Measurements from ENCODE around the gene CGB2. TPM values are rescaled to one million over a fixed set of nuclear protein-coding genes. Genes with fewer than 3 reads are reported as not detected.

Gene CGB2
- total and polyA plus RNA-seq, 2 of the 4 experiments (the other 2 are of a cell fraction): not detected

GRCh38 chr19:48985711-48986110, 46.0 kb upstream of the CGB2 start:
- DNase-seq (no peak), ATAC-seq (ENCODE audit: low read depth) (no peak)
- H3K4ac ChIP-seq (ENCODE audit: low read depth, low read length): no peak overlapping the region
- no peak overlapping the region for H3K56ac ChIP-seq (ENCODE audit: extremely low read depth, insufficient read depth, low read length)
- H3K9me1 ChIP-seq (ENCODE audit: insufficient read depth, low read length): peaks cover 13% of the 10 kb centered on the region
- no peak overlapping the region for H2BK120ac ChIP-seq (ENCODE audit: low read depth, low read length)
- H3K36me3 ChIP-seq (ENCODE audit: control insufficient read depth, insufficient read depth, low read length): peaks cover 62% of the 10 kb centered on the region
- no peak overlapping the region for H2BK5ac ChIP-seq (ENCODE audit: low read depth, low read length, poor library complexity, severe bottlenecking)
- in situ Hi-C loops (cut with MboI; ENCODE audit: low sequenced_read_pairs): no loop called here
- ChIA-PET POLR2A (ENCODE audit: unreplicated experiment) (interaction anchor here (0.6 kb wide), 1 partner anchor 19 kb away, joined by 4 read pairs; no protein-coding TSS in a partner anchor), CTCF (no interaction called here)
- no peak overlapping the region for H2AK9ac ChIP-seq (replicated peaks; ENCODE audit: low read depth, low read length, poor library complexity)
- H3K79me1 ChIP-seq (ENCODE audit: low read depth in 1 of 2, low read length in 2 of 2): peaks cover 27 to 57% of the 10 kb centered on the region in 2 experiments
- no peak overlapping the region for H4K8ac ChIP-seq (ENCODE audit: low read depth in 2 of 2, low read length in 2 of 2)
- H2BK15ac ChIP-seq (ENCODE audit: low read depth, low read length): no peak overlapping the region
- no peak overlapping the region for H3K23ac ChIP-seq (ENCODE audit: low read depth, low read length)
- H3K4me3 ChIP-seq (ENCODE audit: insufficient read depth, low read depth, low read length): no peak overlapping the region
- no peaks in the 10 kb centered on the region for H3K9me3 ChIP-seq (ENCODE audit: control insufficient read depth, insufficient read depth, low read length)
- no peaks in the 10 kb centered on the region for H3K27me3 ChIP-seq (ENCODE audit: control insufficient read depth, insufficient read depth, low read length)
- WGBS, 2 experiments (ENCODE audit: extremely low coverage in 2 of 2, insufficient read length in 1 of 2): 98% methylated on average over 8 of the region's 13 CpGs; no CpG with 5 or more reads in 1 of the 2 experiments
- TF ChIP-seq MAZ (IDR thresholded peaks at IDR 0.05; ENCODE audit: borderline replicate concordance, low read depth, low read length) (no peak), MAFK (IDR thresholded peaks at IDR 0.05; ENCODE audit: low read depth, low read length) (no peak), SMC3 (IDR thresholded peaks at IDR 0.05; ENCODE audit: low read depth, low read length) (no peak), USF2 (IDR thresholded peaks at IDR 0.05; ENCODE audit: low read depth, low read length) (no peak), BHLHE40 (IDR thresholded peaks at IDR 0.05; ENCODE audit: low read depth, low read length) (no peak), MXI1 (IDR thresholded peaks at IDR 0.05; ENCODE audit: borderline replicate concordance, low read depth, low read length) (no peak), CTCF (conservative IDR thresholded peaks at IDR 0.05; ENCODE audit: low read depth, low read length) (no peak), RAD21 (IDR thresholded peaks at IDR 0.05; ENCODE audit: low read length) (no peak), CEBPB (IDR thresholded peaks at IDR 0.05; ENCODE audit: low read depth, low read length) (no peak), ELK1 (IDR thresholded peaks at IDR 0.05; ENCODE audit: borderline replicate concordance, low read depth, low read length) (no peak), NFE2L2 (IDR thresholded peaks at IDR 0.05; ENCODE audit: low read depth, low read length) (no peak), RCOR1 (IDR thresholded peaks at IDR 0.05; ENCODE audit: insufficient replicate concordance, low read length) (no peak), CHD1 (IDR thresholded peaks at IDR 0.05; ENCODE audit: low read depth, low read length) (no peak)
- H2AK5ac ChIP-seq (ENCODE audit: low read depth, low read length): no peak overlapping the region
- dilution Hi-C loops (cut with HindIII; ENCODE audit: low sequenced_read_pairs, unreplicated experiment): no loop called here
- H3K14ac ChIP-seq (replicated peaks; ENCODE audit: low read depth, low read length): no peak overlapping the region
- no peak overlapping the region for H3K9ac ChIP-seq (ENCODE audit: low read depth, low read length)
- H2AFZ ChIP-seq (replicated peaks; ENCODE audit: low read length, poor library complexity): no peak overlapping the region
- no peak overlapping the region for H2BK20ac ChIP-seq (ENCODE audit: low read depth, low read length)
- H4K5ac ChIP-seq (ENCODE audit: low read depth, low read length): no peak overlapping the region
- H4K20me1 ChIP-seq (ENCODE audit: insufficient read depth, low read length): peaks cover 18% of the 10 kb centered on the region
- H3K4me2 ChIP-seq (ENCODE audit: low read depth, low read length): no peak overlapping the region
- no peak overlapping the region for H4K91ac ChIP-seq (ENCODE audit: insufficient read depth, low read depth, low read length)
- H3K27ac ChIP-seq (ENCODE audit: insufficient read depth, low read length): no peak overlapping the region
- H3K18ac ChIP-seq (ENCODE audit: low read depth, low read length): no peak overlapping the region
- no TSS peak for BruUV-seq (replicated peaks)
- intact Hi-C loops (cut with micrococcal nuclease): no loop called here
- H3K4me1 ChIP-seq (ENCODE audit: control insufficient read depth, insufficient read depth, low read length): peaks cover 4% of the 10 kb centered on the region

Measured in IMR-90 (cell line).